Naive thymus-derived CD4-positive, alpha-beta T cell (primary cell): ENCODE measurements around the gene CYTL1. TPM values are rescaled to one million over a fixed set of nuclear protein-coding genes. Genes with fewer than 3 reads are reported as not detected.

Experiments
- ATAC-seq: fragments of 150-1000 bp; cut with Tn5 transposase; 2 replicates; pipeline ENCODE4 v1.10.0; 2021; ENCODE audit warnings: mild to moderate bottlenecking, moderate library complexity
- CTCF ChIA-PET: fragments of 350-600 bp; sonication (Branson Sonifier 250); formaldehyde crosslinking; loops from one replicate; lab custom pipeline; 2021; ENCODE audit warnings: antibody characterized with exemption; lab: Charles Lee
- POLR2A ChIA-PET: fragments of 350-600 bp; sonication (Branson Sonifier 250); formaldehyde crosslinking; loops from one replicate; lab custom pipeline; 2021; ENCODE audit warnings: antibody characterized with exemption, inconsistent platforms; lab: Charles Lee
- DNase-seq, 9 donors: peaks; one replicate each; pipeline versions ENCODE4 v3.0.0 to v3.0.0-alpha.2; 2020 to 2022; ENCODE audit warnings: mixed read lengths in 1 of 9
- H3K27ac ChIP-seq: one replicate; pipeline ENCODE4 v1.7.0; 2013; ENCODE audit warnings: mild to moderate bottlenecking, low read depth, low read length, moderate library complexity
- H3K27me3 ChIP-seq, 2 donors: one replicate each; pipeline ENCODE4 v1.7.0; 2013; ENCODE audit warnings: low read length in 2 of 2, mild to moderate bottlenecking in 2 of 2, moderate library complexity in 2 of 2; ENCODE audit not compliant: control insufficient read depth in 2 of 2, insufficient read depth in 2 of 2
- H3K36me3 ChIP-seq, 3 experiments: 1 replicate in 2 of 3; 2 replicates in 1 of 3; pipeline ENCODE4 v1.7.0; 2013; ENCODE audit warnings: low read length in 3 of 3, mild to moderate bottlenecking in 3 of 3, moderate library complexity in 1 of 3; ENCODE audit not compliant: insufficient read depth in 3 of 3, control insufficient read depth in 2 of 3
- H3K4me1 ChIP-seq, 2 donors: one replicate each; pipeline ENCODE4 v1.7.0; 2013; ENCODE audit warnings: low read length in 2 of 2, mild to moderate bottlenecking in 2 of 2, moderate library complexity in 1 of 2; ENCODE audit not compliant: control insufficient read depth in 2 of 2, insufficient read depth in 2 of 2
- H3K4me3 ChIP-seq: 2 replicates; pipeline ENCODE4 v1.7.0; 2013; ENCODE audit warnings: mild to moderate bottlenecking, low read length
- H3K9me3 ChIP-seq, 3 experiments: 1 replicate in 2 of 3; 2 replicates in 1 of 3; pipeline ENCODE4 v1.7.0; 2013; ENCODE audit warnings: low read length in 3 of 3; ENCODE audit not compliant: control insufficient read depth in 2 of 3
- H3K27ac Mint-ChIP-seq, 9 donors: one replicate each; pipeline ENCODE4 v1.8.0; 2020 to 2022; ENCODE audit warnings: mixed read lengths in 9 of 9, mild to moderate bottlenecking in 8 of 9, moderate library complexity in 5 of 9, inconsistent platforms in 2 of 9
- H3K27me3 Mint-ChIP-seq, 5 donors: one replicate each; pipeline ENCODE4 v1.8.0; 2021 to 2022; ENCODE audit warnings: mixed read lengths in 5 of 5, mild to moderate bottlenecking in 1 of 5
- H3K36me3 Mint-ChIP-seq, 5 donors: one replicate each; pipeline ENCODE4 v1.8.0; 2020 to 2022; ENCODE audit warnings: mixed read lengths in 5 of 5, mild to moderate bottlenecking in 3 of 5, inconsistent platforms in 1 of 5
- H3K4me1 Mint-ChIP-seq, 7 donors: one replicate each; pipeline ENCODE4 v1.8.0; 2020 to 2022; ENCODE audit warnings: mixed read lengths in 7 of 7, mild to moderate bottlenecking in 3 of 7, inconsistent platforms in 1 of 7
- H3K4me3 Mint-ChIP-seq, 10 donors: one replicate each; pipeline ENCODE4 v1.8.0; 2020 to 2022; ENCODE audit warnings: mild to moderate bottlenecking in 10 of 10, mixed read lengths in 10 of 10, moderate library complexity in 6 of 10, inconsistent platforms in 2 of 10
- H3K9me3 Mint-ChIP-seq, 11 donors: one replicate each; pipeline ENCODE4 v1.8.0; 2020 to 2022; ENCODE audit warnings: mixed read lengths in 11 of 11, mild to moderate bottlenecking in 4 of 11, inconsistent platforms in 1 of 11, moderate library complexity in 1 of 11
- intact Hi-C, 2 donors: fragments of 100-400 bp; cut with micrococcal nuclease; formaldehyde crosslinking; loops; one replicate each; pipeline ENCODE4 v1.15.1; 2023
- polyA plus RNA-seq, 2 donors: library from polyadenylated mRNA; unstranded; fragments of 300-500 nt; fragmentation: Illumina TruSeq; gene quantifications; one replicate each; pipeline ENCODE4 v1.2.3, GENCODE V29; 2021
- total RNA-seq, 6 experiments: library from RNA in 5 of 6; stranded (reverse) in 5 of 6; gene quantifications; 1 replicate in 5 of 6; 2 replicates in 1 of 6; pipeline ENCODE4 v1.2.3 and lab custom pipeline; 2021 to 2026

The CYTL1 gene
- total and polyA plus RNA-seq, 7 experiments from 2014 or later = 1.6 TPM; not detected in 6

DNA sequence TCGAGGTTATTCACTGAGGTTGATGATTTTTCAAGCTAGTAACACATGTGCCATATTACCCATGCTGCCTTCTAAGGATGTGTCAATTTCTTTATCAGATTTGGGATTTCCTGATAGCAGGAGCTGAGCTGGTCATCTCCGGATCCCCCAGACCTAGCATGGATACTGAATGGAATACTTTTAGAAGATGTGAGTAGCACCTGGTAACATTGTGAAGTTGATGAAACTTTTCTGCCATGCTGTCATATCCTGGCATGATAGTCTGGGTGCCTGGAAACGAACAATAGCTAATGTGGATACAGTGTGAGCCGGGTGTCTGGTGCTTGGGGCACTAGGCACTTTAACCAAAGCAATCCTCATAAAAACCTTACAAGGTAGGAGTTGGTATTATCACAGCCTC is 11.0 kb upstream of the CYTL1 start:
- Histone ChIP-seq H3K27me3 (no peaks in the 10 kb centered on the region), H3K36me3 (no peaks in the 10 kb centered on the region), H3K27ac (no peak overlapping the region), H3K4me1 (no peaks in the 10 kb centered on the region), H3K4me3 (no peak overlapping the region), H3K9me3 (no peaks in the 10 kb centered on the region)
- intact Hi-C loops = no loop called here
- Mint-ChIP-seq H3K27me3 (peaks cover 2 to 18% (median 9%) of the 10 kb centered on the region in 5 donors), H3K36me3 (no peaks in the 10 kb centered on the region), H3K9me3 (peaks cover 0 to 4% (median 0%) of the 10 kb centered on the region in 11 donors), H3K4me3 (no peak overlapping the region), H3K27ac (no peak overlapping the region), H3K4me1 (peaks cover 3 to 12% (median 6%) of the 10 kb centered on the region in 7 donors)
- CTCF ChIA-PET = interaction anchor here (0.6 kb wide), 1 partner anchor 512 kb away, joined by 7 read pairs; no protein-coding TSS in a partner anchor
- no peak for DNase-seq
- no peak for ATAC-seq
- POLR2A ChIA-PET = no interaction called here

DNA sequence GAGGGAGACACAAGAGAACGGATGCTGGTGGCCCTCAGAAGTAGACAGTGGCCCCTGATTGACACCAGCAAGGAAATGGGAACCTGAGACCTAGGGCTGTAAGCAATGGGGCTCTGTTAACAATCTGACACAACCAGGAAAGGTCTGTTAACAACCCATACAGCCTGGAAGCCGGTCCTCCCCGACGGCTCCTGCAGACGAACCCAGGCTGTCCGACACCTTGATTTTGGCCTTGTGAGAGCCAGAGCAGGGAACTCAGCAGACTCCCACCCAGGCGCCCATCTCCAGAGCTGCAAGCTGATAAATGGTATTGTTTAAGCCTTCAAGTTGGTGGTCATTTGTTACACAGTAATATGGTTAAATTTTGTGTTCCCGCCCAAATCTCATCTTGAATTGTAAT is 10.2 kb upstream of the CYTL1 start:
- H3K36me3 Mint-ChIP-seq = no peaks in the 10 kb centered on the region

DNA sequence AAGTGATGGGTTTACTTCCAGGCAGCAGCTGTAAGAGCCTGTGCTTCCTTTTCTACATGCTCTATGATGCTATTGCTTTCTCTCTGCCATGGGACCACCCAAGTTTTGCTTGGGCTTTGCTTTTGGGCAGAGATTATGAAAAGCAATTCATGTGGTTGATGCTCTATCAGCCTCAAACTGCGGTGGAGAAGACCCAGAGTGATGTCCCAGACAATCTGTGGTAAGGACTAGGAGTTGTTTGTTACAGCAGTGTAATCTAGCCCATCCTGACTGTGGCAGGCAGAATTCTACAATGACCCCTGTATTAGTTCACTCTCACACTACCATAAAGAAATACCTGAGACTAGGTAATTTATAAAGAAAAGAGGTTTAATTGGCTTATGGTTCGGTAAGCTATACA is 9.2 kb upstream of the CYTL1 start:
- H3K36me3 ChIP-seq = no peaks in the 10 kb centered on the region
- CTCF ChIA-PET = no interaction called here

More for the DNA sequence above, 10.2 kb upstream of the CYTL1 start:
- no peaks in the 10 kb centered on the region for H3K27me3 ChIP-seq
- intact Hi-C loops = no loop called here
- H3K4me1 Mint-ChIP-seq = peaks cover 3 to 12% (median 6%) of the 10 kb centered on the region in 7 donors
- no peak overlapping the region for H3K4me3 ChIP-seq
- H3K36me3 ChIP-seq = no peaks in the 10 kb centered on the region
- no peak overlapping the region for H3K27ac Mint-ChIP-seq
- CTCF ChIA-PET = no interaction called here
- H3K27me3 Mint-ChIP-seq = peaks cover 2 to 16% (median 9%) of the 10 kb centered on the region in 5 donors
- no peak overlapping the region for H3K4me3 Mint-ChIP-seq
- H3K4me1 ChIP-seq = no peaks in the 10 kb centered on the region
- H3K9me3 Mint-ChIP-seq = peaks cover 0 to 4% (median 0%) of the 10 kb centered on the region in 11 donors
- POLR2A ChIA-PET = no interaction called here
- DNase-seq (no peak), ATAC-seq (no peak)
- no peaks in the 10 kb centered on the region for H3K9me3 ChIP-seq
- no peak overlapping the region for H3K27ac ChIP-seq

DNA sequence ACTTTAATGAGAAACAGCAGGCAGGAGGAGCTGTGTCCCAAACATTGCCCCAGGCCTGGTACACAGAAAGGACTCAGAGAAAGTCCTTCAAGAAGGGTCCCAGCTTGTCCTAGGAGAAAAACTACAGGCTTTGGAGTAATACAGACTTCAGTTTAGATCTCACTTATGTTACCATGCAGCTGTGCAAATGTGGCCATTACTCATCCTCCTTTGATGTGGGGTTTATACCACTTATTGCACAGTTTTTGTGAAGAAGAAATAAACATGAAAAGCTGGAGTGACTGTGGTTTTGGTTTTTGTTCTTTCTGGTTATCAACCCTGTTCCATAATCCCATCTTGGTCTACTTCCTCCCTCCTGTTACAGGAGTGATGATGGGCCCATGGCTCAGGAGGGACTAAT is 8.1 kb upstream of the CYTL1 start:
- intact Hi-C loops = no loop called here
- H3K4me3 Mint-ChIP-seq = no peak overlapping the region
- peaks cover 2 to 16% (median 9%) of the 10 kb centered on the region in 5 donors for H3K27me3 Mint-ChIP-seq
- POLR2A ChIA-PET = no interaction called here
- H3K4me1 Mint-ChIP-seq = no peaks in the 10 kb centered on the region
- Histone ChIP-seq H3K4me1 (no peaks in the 10 kb centered on the region), H3K27me3 (no peaks in the 10 kb centered on the region), H3K27ac (no peak overlapping the region), H3K9me3 (no peaks in the 10 kb centered on the region), H3K36me3 (no peaks in the 10 kb centered on the region), H3K4me3 (no peak overlapping the region)
- no peaks in the 10 kb centered on the region for H3K36me3 Mint-ChIP-seq
- CTCF ChIA-PET = no interaction called here
- DNase-seq (no peak), ATAC-seq (no peak)
- no peak overlapping the region for H3K27ac Mint-ChIP-seq
- H3K9me3 Mint-ChIP-seq = peaks cover 0 to 8% (median 0%) of the 10 kb centered on the region in 11 donors

More for the DNA sequence above, 9.2 kb upstream of the CYTL1 start:
- H3K9me3 ChIP-seq = no peaks in the 10 kb centered on the region
- no peak overlapping the region for H3K4me3 ChIP-seq
- ATAC-seq = no peak
- Mint-ChIP-seq H3K27ac (no peak overlapping the region), H3K4me1 (peaks cover 0 to 4% (median 3%) of the 10 kb centered on the region in 7 donors), H3K36me3 (no peaks in the 10 kb centered on the region), H3K9me3 (peaks cover 0 to 7% (median 0%) of the 10 kb centered on the region in 11 donors), H3K27me3 (peaks cover 2 to 15% (median 9%) of the 10 kb centered on the region in 5 donors), H3K4me3 (no peak overlapping the region)
- no peak overlapping the region for H3K27ac ChIP-seq
- DNase-seq = no peak
- intact Hi-C loops = no loop called here
- no peaks in the 10 kb centered on the region for H3K4me1 ChIP-seq
- H3K27me3 ChIP-seq = no peaks in the 10 kb centered on the region
- POLR2A ChIA-PET = no interaction called here

DNA sequence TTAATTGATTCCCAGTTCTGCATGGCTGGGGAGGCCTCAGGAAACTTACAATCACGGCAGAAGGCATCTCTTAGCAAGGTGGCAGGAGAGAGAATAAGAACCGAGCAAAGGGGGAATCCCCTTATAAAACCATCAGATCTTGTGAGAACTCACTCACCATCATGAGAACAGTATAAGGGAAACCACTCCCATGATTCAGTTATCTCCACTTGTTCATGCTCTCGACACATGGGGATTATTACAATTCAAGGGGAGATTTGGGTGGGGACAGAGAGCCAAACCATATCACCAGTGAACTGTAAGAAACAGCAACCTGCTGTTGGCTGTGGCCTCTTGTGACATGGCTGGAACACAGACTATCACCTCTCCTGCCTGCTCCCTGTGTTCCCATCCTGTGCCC is 7.1 kb upstream of the CYTL1 start:
- peaks cover 0 to 8% (median 0%) of the 10 kb centered on the region in 11 donors for H3K9me3 Mint-ChIP-seq
- Histone ChIP-seq H3K4me1 (no peaks in the 10 kb centered on the region), H3K27ac (no peak overlapping the region), H3K9me3 (no peaks in the 10 kb centered on the region), H3K4me3 (no peak overlapping the region), H3K27me3 (no peaks in the 10 kb centered on the region), H3K36me3 (no peaks in the 10 kb centered on the region)
- POLR2A ChIA-PET = no interaction called here
- H3K27me3 Mint-ChIP-seq = peaks cover 2 to 16% (median 9%) of the 10 kb centered on the region in 5 donors
- CTCF ChIA-PET = no interaction called here
- H3K27ac Mint-ChIP-seq = no peak overlapping the region
- ATAC-seq (no peak), DNase-seq (no peak)
- intact Hi-C loops = no loop called here
- no peak overlapping the region for H3K4me3 Mint-ChIP-seq
- H3K36me3 Mint-ChIP-seq = no peaks in the 10 kb centered on the region
- H3K4me1 Mint-ChIP-seq = no peaks in the 10 kb centered on the region

DNA sequence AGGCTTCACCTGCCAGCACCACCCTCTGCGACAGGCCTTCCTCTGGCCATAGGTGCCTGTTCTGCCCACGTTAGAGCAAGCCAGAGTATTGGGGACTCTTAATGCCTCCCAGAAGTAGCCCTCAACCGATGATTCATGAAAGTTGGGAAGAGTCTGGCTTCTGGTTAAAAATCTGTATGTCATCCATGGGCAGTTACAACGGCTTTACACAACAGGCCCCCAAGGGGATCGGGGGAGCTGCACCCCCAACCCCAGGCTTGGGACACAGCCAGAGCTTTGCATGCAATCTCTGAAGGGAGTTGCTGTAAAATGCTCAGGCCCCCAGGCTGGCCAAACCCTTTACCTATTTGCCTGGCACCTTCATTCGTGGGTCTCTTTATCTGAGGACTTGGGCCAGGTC is 5.4 kb upstream of the CYTL1 start:
- intact Hi-C loops = no loop called here
- Histone ChIP-seq H3K27me3 (no peaks in the 10 kb centered on the region), H3K9me3 (no peaks in the 10 kb centered on the region), H3K4me3 (no peak overlapping the region), H3K4me1 (no peaks in the 10 kb centered on the region), H3K27ac (no peak overlapping the region), H3K36me3 (no peaks in the 10 kb centered on the region)
- no peak for ATAC-seq
- H3K9me3 Mint-ChIP-seq = peaks cover 0 to 8% (median 0%) of the 10 kb centered on the region in 11 donors
- H3K4me1 Mint-ChIP-seq = no peaks in the 10 kb centered on the region
- H3K27ac Mint-ChIP-seq = no peak overlapping the region
- H3K27me3 Mint-ChIP-seq = peaks cover 2 to 23% (median 9%) of the 10 kb centered on the region in 5 donors
- no peak for DNase-seq
- ChIA-PET POLR2A (no interaction called here), CTCF (no interaction called here)
- H3K4me3 Mint-ChIP-seq = no peak overlapping the region
- no peaks in the 10 kb centered on the region for H3K36me3 Mint-ChIP-seq

DNA sequence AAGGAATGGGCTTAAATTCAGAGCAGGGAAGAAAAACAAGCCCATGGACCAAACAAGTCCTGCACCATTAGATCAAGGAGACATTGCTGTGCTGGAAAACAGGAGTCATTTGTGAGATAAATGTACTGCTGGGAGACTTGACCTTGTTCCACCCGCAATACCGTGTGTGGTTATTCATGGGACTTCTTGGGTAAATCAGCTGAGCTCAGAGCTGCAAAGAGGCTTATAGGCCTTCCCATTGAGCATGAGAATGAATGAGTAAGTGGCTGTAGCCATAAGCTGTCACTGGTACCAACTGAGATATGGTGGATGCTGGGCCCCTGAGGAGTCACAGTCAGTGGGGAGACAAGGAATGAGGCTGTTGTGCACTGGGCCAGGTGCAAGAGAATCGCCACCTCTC is 2.3 kb upstream of the CYTL1 start:
- H3K4me3 Mint-ChIP-seq = no peak overlapping the region
- intact Hi-C loops = no loop called here
- H3K27me3 Mint-ChIP-seq = peaks cover 6 to 42% (median 18%) of the 10 kb centered on the region in 5 donors
- POLR2A ChIA-PET = no interaction called here
- H3K4me3 ChIP-seq = no peak overlapping the region
- H3K27me3 ChIP-seq = no peaks in the 10 kb centered on the region
- peaks cover 0 to 8% (median 0%) of the 10 kb centered on the region in 11 donors for H3K9me3 Mint-ChIP-seq
- H3K36me3 ChIP-seq = no peaks in the 10 kb centered on the region
- no peaks in the 10 kb centered on the region for H3K36me3 Mint-ChIP-seq
- H3K4me1 Mint-ChIP-seq = peaks cover 0 to 4% (median 0%) of the 10 kb centered on the region in 7 donors
- ATAC-seq (no peak), DNase-seq (no peak)
- no peak overlapping the region for H3K27ac Mint-ChIP-seq
- no peaks in the 10 kb centered on the region for H3K4me1 ChIP-seq
- CTCF ChIA-PET = no interaction called here
- H3K9me3 ChIP-seq = no peaks in the 10 kb centered on the region
- no peak overlapping the region for H3K27ac ChIP-seq
